ENCODE results near the gene PPP1R16B.
"Not testable (repeated sequence)": the region's sequence is repeated elsewhere in the genome, so short reads cannot be mapped to it uniquely, and the experiment has no call there.

PPP1R16B gene

DNA sequence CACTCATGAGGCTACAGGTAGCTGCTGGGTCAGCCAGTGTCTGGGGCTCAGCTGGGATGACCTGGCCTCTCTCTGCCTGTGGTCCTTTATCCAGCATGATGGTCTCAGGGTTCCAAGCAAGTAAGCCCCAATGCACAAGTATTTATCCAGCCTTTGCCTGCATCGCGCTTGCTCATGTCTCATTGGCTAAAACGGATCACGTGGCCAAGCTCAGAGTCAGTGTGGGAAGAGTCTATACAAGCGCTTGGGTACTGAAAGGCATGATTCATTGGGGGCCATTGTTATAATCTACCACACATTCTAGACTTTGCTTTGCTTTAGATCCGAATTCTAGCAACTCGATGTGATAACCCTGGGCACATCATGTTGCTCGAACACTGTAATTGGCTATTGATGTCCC, 48.3 kb downstream of the PPP1R16B start:
- no peak for DNase-seq (ENCODE audit: low read depth)

- no peak for DNase-seq (ENCODE audit: low read depth)
Observed at GRCh38 chr20:38854654-38855066, 49.2 kb downstream of the PPP1R16B start.

DNA sequence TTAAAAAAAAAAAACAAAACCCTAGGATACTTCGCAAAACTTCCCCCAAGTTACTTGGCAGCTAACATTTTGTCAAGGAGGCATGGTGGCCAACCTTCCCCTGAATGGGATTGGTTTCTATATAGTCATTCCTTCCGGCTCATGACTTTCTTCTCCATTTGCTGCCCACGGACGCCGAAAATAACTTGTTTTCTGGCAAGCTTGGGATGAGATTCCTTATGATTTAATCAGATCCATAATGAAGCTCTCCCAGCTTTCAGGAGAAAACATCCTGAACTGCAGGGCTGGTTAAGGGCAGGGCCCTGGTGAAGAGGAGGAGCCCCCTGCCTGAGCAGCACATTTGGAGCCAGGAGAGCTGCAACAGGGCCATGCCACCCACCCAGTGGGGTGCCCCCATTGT, 49.9 kb downstream of the PPP1R16B start:
- DNase-seq (ENCODE audit: low read depth) = no peak

GRCh38 chr20:38856570-38856969, 51.1 kb downstream of the PPP1R16B start:
- DNase-seq (ENCODE audit: low read depth) = no peak

- no peak for DNase-seq (ENCODE audit: low read depth)
Observed at GRCh38 chr20:38857703-38858102, 52.2 kb downstream of the PPP1R16B start.

DNA sequence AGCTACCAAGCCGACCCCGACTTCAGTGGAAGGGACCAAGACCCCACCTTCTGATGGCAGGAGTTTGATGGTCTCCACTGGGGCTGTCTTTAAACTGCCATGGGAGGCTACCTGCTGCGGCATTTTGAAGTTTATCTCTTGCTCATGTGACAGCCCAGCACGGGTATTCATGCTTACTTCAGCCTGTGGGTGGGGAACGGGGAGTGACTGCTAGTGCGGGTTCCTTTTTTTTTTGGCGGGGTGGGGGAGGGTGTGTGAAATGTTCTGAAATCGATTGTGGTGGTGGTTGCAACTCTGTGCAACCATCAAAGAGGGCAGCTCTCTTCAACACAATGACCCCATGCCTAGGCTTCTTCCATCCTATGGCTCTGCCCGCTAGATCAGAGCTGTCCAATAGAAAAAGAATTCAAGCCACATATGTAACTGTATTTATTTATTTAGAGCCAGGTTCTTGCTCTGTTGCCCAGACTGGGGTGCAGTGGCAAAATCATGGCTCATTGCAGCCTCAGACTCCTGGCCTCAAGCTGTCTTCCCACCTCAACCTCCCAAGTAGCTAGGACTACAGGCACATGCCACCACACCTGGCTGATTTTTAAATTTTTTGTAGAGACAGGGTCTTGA, 53.7 kb downstream of the PPP1R16B start:
- DNase-seq (ENCODE audit: low read depth) = peak; percentile 23

DNA sequence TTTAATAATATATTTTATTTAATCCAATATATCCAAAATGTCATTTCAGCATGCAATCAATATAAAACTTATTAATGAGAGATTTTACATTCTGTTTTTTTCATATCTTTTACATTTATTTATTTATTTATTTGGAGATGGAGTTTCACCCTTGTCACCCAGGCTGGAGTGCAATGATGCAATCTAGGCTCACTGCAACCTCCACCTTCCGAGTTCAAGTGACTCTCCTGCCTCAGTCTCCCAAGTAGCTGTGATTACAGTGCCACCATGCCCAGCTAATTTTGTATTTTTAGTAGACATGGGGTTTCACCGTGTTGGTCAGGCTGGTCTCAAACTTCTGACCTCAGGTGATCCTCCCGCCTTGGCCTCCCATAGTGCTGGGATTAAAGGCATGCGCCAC, 54.4 kb downstream of the PPP1R16B start:
- DNase-seq (ENCODE audit: low read depth) = not testable (repeated sequence)

DNA sequence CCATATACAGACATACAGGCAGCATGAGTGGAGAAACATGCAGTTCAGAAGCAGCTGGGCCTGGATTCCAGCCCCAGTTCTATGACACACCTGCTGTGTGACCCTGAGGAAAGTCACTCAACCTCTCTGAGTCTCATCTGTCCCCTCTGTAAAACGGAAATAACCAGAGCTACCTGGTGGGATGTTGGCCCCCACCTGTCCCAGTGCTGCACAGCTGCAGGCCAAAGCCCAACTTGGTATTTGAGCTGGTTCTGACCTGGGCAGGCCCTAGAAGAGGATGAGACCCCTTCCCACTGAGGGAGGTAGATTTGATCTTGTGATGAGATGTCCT, 55.5 kb downstream of the PPP1R16B start:
- no peak for DNase-seq (ENCODE audit: low read depth)

DNA sequence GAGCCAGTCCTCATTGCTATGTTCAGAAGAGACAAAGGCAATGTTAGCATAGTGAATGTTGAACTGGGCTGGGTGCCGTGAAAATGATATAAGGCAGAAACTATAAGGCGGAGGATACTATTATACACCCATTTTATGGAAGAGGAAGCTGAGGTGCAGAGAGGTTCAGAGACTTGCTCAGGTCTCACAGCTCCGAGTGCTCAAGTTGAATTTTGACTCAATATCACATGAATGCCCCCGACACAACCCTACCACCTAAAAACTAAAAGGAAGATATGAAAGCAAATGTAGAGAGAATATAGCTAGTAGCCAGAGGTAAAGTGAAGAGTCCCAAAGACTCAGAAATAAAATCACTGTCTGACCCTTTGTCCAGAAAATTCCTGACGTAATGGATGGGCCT, 56.7 kb downstream of the PPP1R16B start:
- no peak for DNase-seq (ENCODE audit: low read depth)

- DNase-seq (ENCODE audit: low read depth) = peak; percentile 69
Observed at GRCh38 chr20:38863024-38863851, 57.7 kb downstream of the PPP1R16B start.

GRCh38 chr20:38864662-38865061, 59.2 kb downstream of the PPP1R16B start:
- DNase-seq (ENCODE audit: low read depth) = no peak

DNA sequence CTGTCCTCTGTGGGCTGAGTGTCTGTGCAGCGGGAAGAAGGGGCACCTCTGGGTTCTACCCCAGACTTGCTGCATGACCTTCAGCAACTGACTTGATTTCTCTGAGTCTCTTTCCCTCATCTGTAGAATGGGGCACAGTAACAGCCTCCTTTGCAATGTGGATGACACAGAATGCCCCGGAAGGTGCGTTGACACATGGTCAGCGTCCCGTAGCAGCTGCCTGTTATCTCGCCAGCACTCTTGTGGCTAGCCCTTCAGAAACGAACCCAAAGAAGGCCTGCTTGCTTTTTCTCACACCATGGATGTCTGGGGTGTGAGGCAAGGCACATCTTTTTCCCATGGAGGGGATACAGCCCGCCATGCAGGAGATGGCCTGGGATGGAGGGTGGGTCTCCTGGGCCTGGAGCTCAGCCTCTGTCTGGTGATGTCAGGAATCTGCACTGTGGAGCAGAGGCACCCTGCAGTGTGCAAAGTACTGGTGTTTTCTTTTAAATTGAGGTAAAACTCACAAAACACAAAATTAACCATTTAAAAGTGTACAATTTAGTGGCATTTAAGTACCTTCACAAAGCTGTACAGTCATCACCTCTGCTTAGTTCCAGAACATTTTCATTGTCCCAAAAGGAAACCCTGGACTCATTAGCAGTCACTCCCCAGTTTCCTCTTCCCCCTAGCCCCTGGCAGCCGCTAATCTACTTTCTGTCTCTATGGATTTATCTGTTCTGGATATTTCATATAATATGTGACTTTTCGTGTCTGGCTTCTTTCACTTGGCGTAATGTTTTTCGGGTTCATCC, 61.0 kb downstream of the PPP1R16B start:
- no peak for DNase-seq (ENCODE audit: low read depth)

GRCh38 chr20:38867062-38867359, 61.5 kb downstream of the PPP1R16B start:
- DNase-seq (ENCODE audit: low read depth) = no peak

GRCh38 chr20:38870733-38871559, 65.4 kb downstream of the PPP1R16B start:
- peak; percentile 58 for DNase-seq (ENCODE audit: low read depth)

DNA sequence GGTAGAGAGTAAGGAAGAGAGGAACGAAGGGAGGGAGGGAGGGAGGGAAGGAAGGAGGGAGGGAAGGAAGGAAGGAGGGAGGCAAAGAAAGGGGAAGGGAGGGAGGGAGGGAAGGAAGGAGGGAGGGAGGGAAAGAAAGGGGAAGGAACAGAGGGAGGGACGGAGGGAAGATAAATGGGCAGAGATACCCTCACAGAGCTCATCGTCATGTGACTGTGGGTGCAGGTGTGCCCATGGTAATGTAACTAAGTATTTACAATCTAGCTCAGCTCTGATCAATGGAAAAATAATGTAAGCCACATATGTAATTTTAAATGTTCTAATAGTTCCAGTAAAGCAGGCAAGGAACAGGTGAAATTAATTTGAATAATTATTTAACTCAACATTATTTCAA, 66.1 kb downstream of the PPP1R16B start:
- DNase-seq (ENCODE audit: low read depth) = no peak

DNA sequence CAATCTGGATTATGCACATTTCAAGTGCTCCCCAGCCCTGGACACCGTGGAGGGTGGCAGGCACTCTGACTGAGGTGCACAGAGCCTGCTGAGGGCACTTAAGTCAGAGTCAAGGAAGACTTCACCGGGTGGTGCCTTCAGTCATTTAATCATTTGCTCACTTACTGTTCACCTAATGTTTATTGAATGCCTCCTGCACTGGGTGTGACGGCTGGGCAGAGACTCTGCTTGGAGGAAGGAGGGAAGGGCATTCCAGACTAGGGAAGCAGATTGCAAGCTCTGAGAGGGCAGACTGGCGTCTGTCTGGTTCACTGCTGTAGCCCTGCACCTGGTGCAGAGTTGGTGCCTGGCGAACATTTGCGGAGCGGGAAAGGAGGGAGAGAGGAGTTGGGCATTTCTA, 66.5 kb downstream of the PPP1R16B start:
- DNase-seq (ENCODE audit: low read depth) = no peak

- DNase-seq (ENCODE audit: low read depth) = no peak
Observed at GRCh38 chr20:38872491-38873049, 67.1 kb downstream of the PPP1R16B start.

DNA sequence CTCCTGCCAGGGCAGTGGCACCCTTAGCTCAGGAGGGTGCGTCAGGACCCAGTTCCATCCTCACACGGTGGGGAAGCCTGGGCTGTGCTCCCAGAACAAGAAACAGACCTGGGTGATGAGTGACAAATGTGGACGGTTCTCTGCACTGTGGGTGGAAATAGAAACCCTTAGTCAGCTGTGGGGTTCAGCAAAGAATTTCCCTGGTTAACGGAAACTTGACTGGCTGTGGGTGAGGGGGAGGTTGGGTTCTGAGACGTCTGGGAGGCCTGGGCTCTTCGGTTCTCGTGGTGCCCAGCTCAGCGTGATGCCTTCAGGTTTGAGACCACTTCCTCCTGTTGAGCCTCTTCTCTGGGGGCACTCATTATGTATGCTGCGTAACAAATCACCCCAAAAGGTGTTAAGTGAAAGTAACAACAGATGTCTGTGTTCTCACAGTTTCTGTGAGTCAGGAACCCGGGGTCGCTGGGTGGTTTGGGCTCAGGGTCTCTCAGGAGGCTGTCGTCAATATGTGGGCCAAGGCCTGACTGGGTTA, 67.6 kb downstream of the PPP1R16B start:
- DNase-seq (ENCODE audit: low read depth) = peak; percentile 73

GRCh38 chr20:38874460-38875174, 69.1 kb downstream of the PPP1R16B start:
- peak; percentile 45 for DNase-seq (ENCODE audit: low read depth)

- DNase-seq (ENCODE audit: low read depth) = peak; percentile 70
Observed at GRCh38 chr20:38875175-38875993, 69.9 kb downstream of the PPP1R16B start.
